Measurements from ENCODE around the gene PEX3. TPM values are rescaled to one million over a fixed set of nuclear protein-coding genes. Genes with fewer than 3 reads are reported as not detected.

Gene PEX3
- total and polyA plus RNA-seq, 10 of the 15 experiments (the other 5 are each of a cell fraction or from before 2014, with no cell fraction given): 18.6 to 70.7 (median 38.6) TPM

DNA sequence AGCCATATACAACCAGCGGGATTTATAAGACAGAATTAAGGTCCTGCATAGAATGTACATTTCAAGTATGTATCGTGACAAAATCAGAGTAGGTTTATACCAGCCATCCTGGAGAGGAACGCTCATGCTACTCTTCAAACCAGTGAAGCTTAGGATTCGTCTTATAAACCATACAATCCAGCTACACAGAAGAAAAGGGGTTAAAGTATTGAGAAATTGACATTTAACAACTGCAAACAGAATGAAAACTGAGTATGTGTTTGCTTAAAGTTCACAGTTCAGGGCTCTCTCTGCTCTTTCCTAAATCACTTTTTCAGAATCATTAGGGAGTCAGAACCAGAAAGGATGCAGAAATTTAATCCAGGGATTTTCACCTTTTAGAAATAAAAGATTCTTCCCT, 18.0 kb upstream of the PEX3 start:
- no peaks in the 10 kb centered on the region for H3K27me3 ChIP-seq (replicated peaks in 1 of 2; ENCODE audit: control insufficient read depth in 2 of 2, insufficient read depth in 2 of 2, low read length in 1 of 2)
- H4K20me1 ChIP-seq (ENCODE audit: control insufficient read depth, insufficient read depth): no peaks in the 10 kb centered on the region
- H3K79me2 ChIP-seq (ENCODE audit: control insufficient read depth, insufficient read depth, low read length): no peaks in the 10 kb centered on the region
- H3K27ac ChIP-seq (ENCODE audit: control insufficient read depth, insufficient read depth): no peak overlapping the region
- H3K4me3 ChIP-seq: no peak overlapping the region
- H2AFZ ChIP-seq (ENCODE audit: control insufficient read depth, low read depth, low read length): no peak overlapping the region
- H3K9me3 ChIP-seq (replicated peaks; ENCODE audit: control insufficient read depth, insufficient read depth, low read length): no peaks in the 10 kb centered on the region
- BruUV-seq (replicated peaks): no TSS peak
- CTCF ChIA-PET: interaction anchor here (1.0 to 1.3 kb wide), 3 partner anchors 15 to 866 kb away, joined by 3 to 4 read pairs (median 4); no protein-coding TSS in a partner anchor
- no peak for FAIRE-seq
- no peak overlapping the region for H3K9ac ChIP-seq (ENCODE audit: control insufficient read depth, insufficient read depth, low read length)
- H3K4me2 ChIP-seq (ENCODE audit: control insufficient read depth, insufficient read depth): no peak overlapping the region
- no peaks in the 10 kb centered on the region for H3K4me1 ChIP-seq (ENCODE audit: control insufficient read depth, insufficient read depth, low read length)
- RAD21 ChIA-PET (ENCODE audit: unreplicated experiment): interaction anchor here (1.5 kb wide), 1 partner anchor 406 kb away, joined by 3 read pairs; no protein-coding TSS in a partner anchor
- in situ Hi-C loops (cut with MboI): no loop called here
- SMC1A ChIA-PET (ENCODE audit: uncharacterized antibody, unreplicated experiment): no interaction called here
- intact Hi-C loops (cut with micrococcal nuclease; ENCODE audit: unreplicated experiment): no loop called here
- POLR2A ChIA-PET: no interaction called here
- H3K36me3 ChIP-seq (ENCODE audit: control insufficient read depth in 2 of 2, insufficient read depth in 2 of 2, low read length in 1 of 2): peaks cover 3 to 8% of the 10 kb centered on the region in 2 experiments; a peak in 3 of 4 replicates
- DNase-seq (ENCODE audit: low read depth, low spot score): no peak
- ATAC-seq: no peak
- 99% methylated on average over 4 of the region's 4 CpGs for WGBS (ENCODE audit: insufficient coverage, insufficient replicate concordance, low lambda C conversion rate, missing lambda C conversion rate)
- no peak for TF ChIP-seq ZNF217 (IDR thresholded peaks at IDR 0.05)
- TF ChIP-seq IRF5 (IDR thresholded peaks at IDR 0.05; ENCODE audit: borderline replicate concordance): no peak
- TF ChIP-seq REST (IDR thresholded peaks at IDR 0.05; ENCODE audit: low read depth, low read length): no peak
- no peak for TF ChIP-seq CHD1 (IDR thresholded peaks at IDR 0.05; ENCODE audit: low read depth, low read length)
- TF ChIP-seq, protein P1, sequence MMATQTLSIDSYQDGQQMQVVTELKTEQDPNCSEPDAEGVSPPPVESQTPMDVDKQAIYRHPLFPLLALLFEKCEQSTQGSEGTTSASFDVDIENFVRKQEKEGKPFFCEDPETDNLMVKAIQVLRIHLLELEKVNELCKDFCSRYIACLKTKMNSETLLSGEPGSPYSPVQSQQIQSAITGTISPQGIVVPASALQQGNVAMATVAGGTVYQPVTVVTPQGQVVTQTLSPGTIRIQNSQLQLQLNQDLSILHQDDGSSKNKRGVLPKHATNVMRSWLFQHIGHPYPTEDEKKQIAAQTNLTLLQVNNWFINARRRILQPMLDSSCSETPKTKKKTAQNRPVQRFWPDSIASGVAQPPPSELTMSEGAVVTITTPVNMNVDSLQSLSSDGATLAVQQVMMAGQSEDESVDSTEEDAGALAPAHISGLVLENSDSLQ (IDR thresholded peaks at IDR 0.05): no peak
- TF ChIP-seq SP1 (IDR thresholded peaks at IDR 0.05; ENCODE audit: low read depth, low read length): no peak
- TF ChIP-seq SIX5 (IDR thresholded peaks at IDR 0.05; ENCODE audit: low read depth, low read length, severe bottlenecking): no peak
- TF ChIP-seq ZBTB33 (IDR thresholded peaks at IDR 0.05): no peak
- TF ChIP-seq TCF3 (IDR thresholded peaks at IDR 0.05; ENCODE audit: borderline replicate concordance, insufficient read depth, low read depth, low read length): no peak
- TF ChIP-seq KDM1A (IDR thresholded peaks at IDR 0.05; ENCODE audit: borderline replicate concordance): no peak
- TF ChIP-seq CBFB (IDR thresholded peaks at IDR 0.05; ENCODE audit: low read depth): no peak
- TF ChIP-seq CHD4 (IDR thresholded peaks at IDR 0.05): no peak
- TF ChIP-seq, protein P2, sequence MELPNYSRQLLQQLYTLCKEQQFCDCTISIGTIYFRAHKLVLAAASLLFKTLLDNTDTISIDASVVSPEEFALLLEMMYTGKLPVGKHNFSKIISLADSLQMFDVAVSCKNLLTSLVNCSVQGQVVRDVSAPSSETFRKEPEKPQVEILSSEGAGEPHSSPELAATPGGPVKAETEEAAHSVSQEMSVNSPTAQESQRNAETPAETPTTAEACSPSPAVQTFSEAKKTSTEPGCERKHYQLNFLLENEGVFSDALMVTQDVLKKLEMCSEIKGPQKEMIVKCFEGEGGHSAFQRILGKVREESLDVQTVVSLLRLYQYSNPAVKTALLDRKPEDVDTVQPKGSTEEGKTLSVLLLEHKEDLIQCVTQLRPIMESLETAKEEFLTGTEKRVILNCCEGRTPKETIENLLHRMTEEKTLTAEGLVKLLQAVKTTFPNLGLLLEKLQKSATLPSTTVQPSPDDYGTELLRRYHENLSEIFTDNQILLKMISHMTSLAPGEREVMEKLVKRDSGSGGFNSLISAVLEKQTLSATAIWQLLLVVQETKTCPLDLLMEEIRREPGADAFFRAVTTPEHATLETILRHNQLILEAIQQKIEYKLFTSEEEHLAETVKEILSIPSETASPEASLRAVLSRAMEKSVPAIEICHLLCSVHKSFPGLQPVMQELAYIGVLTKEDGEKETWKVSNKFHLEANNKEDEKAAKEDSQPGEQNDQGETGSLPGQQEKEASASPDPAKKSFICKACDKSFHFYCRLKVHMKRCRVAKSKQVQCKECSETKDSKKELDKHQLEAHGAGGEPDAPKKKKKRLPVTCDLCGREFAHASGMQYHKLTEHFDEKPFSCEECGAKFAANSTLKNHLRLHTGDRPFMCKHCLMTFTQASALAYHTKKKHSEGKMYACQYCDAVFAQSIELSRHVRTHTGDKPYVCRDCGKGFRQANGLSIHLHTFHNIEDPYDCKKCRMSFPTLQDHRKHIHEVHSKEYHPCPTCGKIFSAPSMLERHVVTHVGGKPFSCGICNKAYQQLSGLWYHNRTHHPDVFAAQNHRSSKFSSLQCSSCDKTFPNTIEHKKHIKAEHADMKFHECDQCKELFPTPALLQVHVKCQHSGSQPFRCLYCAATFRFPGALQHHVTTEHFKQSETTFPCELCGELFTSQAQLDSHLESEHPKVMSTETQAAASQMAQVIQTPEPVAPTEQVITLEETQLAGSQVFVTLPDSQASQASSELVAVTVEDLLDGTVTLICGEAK (IDR thresholded peaks at IDR 0.05; ENCODE audit: borderline replicate concordance): no peak
